HEK293T (cell line): Measurements from ENCODE around the gene BRF1.

Experiments
- BHLHE40 ChIP-seq: fragments of 450-650 bp; IDR thresholded peaks from 2 replicates; pipeline ENCODE4 v1.6.1; 2016; ENCODE audit warnings: mild to moderate bottlenecking, moderate library complexity, borderline replicate concordance
- ELF4 ChIP-seq: fragments of 450-650 bp; IDR thresholded peaks from 2 replicates; pipeline ENCODE4 v1.6.1; 2017; ENCODE audit warnings: antibody characterized with exemption
- NFRKB ChIP-seq: fragments of 450-650 bp; IDR thresholded peaks from 2 replicates; pipeline ENCODE4 v1.6.1; 2016; ENCODE audit warnings: mild to moderate bottlenecking, moderate library complexity
- SUZ12 ChIP-seq: fragments of 450-650 bp; IDR thresholded peaks from 2 replicates; pipeline ENCODE4 v1.6.1; 2016; ENCODE audit warnings: mild to moderate bottlenecking

DNA sequence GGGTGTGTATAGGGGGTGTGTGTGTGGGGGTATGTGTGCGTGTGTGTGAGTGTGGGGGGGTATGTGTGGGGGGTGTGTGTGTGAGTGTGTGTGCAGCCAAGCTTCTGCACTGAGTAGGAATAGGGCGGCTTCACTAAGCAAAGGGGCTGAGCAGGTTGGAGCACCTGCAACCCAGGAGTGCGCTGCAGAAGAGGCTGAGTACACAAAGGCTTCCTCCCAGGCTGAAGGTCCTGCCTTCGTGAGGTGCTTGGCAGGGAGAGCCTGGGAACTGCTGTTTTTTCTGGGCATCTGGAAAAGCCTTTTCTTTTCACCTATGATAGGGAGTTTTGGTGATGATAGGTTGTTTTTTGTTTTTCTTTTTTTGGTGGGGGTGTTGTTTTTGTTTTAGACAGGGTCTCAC is 113.7 kb downstream of the BRF1 start:
- TF ChIP-seq NFRKB (no peak), SUZ12 (no peak), BHLHE40 (no peak), ELF4 (no peak)
